Posterior cingulate gyrus (tissue), 11 donors: ENCODE data around the gene SH3BGRL3.
A peak's percentile ranks its signal among the peaks of the same experiment; 100 is the strongest.
"Not testable (repeated sequence)": the region's sequence is repeated elsewhere in the genome, so short reads cannot be mapped to it uniquely, and the experiment has no call there.

Experiments used
- DNase-seq, 10 donors: peaks; one replicate each; pipeline versions ENCODE4 v3.0.0 to v3.0.0-alpha.2; 2020 to 2021; ENCODE audit warnings: mixed read lengths in 3 of 10
- intact Hi-C: fragments of 100-400 bp; cut with DNase I; formaldehyde crosslinking; loops from one replicate; pipeline ENCODE4 v1.15.1; 2023

The SH3BGRL3 gene

GRCh38 chr1:26289158-26290059 is 9.5 kb downstream of the SH3BGRL3 start:
- intact Hi-C loops, result no loop called here

DNA sequence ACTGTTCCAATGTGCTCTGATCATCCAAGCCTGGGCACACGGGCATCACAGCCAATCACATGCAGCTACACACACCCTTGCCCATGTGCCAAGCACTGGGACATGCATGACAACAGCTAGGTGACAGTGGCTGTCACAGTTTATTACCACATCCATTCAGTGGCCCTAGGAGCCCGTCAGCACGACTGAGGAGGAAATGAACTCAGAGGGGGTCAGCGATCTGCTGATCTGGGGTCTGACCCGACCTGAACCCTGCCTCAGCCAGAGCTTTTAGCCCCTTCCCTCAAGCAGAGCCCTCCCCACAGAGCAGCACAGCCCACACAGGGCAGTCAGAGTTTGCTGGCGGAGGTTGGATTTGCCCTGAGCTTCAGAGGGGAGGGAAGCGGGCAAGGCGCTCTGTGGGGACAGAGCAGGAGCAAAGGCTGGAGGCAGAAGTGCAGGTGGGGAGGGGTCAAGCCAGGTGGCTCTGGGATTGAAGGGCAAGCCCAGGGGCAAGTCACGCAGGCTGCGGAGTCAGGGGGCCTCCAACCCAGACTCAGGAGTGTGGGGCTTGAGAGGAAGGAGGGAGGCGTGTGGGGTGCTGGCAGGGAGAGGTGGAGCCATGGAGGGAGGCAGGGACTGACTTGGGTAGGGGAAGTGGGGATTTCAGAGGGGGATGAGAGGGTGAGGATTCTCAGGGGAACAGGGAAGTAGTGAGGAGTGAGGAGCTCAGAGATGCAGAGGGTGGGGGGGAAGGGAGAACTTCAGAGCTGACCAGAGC is 10.4 kb downstream of the SH3BGRL3 start:
- intact Hi-C loops, result no loop called here
- DNase-seq, result peak in 2 of 10 donors; percentile 50 to 77

More at GRCh38 chr1:26289158-26290059, 9.5 kb downstream of the SH3BGRL3 start:
- DNase-seq, result peak in 8 of 10 donors; percentile 49 to 96 (median 62)

- peak in 2 of 10 donors; percentile 68 to 78 for DNase-seq
- intact Hi-C loops, result no loop called here
Measured at GRCh38 chr1:26290882-26291261, 11.0 kb downstream of the SH3BGRL3 start.

- intact Hi-C loops, result no loop called here
- DNase-seq, result peak in 1 of 10 donors; percentile 43
Measured at GRCh38 chr1:26291433-26291832, 11.5 kb downstream of the SH3BGRL3 start.

DNA sequence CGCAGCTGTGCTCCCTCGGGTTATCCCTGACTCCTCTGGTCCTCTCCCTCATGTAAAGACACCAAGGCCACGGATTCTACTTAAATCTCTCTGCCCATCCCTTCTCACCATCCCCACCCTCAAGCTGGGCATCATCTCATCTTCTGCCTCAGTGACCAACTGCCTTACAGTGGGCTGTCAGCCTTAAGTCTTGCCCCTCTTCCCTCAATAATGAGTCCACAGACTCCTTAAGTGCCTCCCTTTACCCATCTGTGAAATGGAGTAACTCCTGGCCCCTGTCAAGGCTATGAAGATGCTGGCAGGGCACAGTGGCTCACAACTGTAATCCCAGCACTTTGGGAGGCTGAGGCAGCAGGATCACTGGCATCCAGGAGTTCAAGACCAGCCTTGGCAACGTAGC is 12.1 kb downstream of the SH3BGRL3 start:
- no peak for DNase-seq

DNA sequence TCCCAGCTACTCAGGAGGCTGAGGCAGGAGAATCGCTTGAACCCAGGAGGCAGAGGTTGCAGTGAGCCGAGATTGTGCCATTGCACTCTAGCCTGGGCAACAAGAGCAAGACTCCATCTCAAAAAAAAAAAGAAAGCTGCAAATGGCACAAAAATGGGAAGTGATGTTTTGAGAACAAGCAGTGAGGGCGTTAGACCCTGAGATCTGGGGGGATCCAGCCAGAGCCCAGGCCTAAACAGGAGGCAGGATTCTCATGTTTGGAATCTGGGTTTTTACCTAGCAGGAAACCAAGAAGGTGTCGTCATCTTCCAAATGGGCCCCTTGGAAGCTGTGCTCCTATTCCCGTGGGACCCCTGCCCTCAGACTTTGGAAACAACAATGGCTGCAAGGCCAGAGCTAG is 12.8 kb downstream of the SH3BGRL3 start:
- intact Hi-C loops, result not testable (repeated sequence)
- peak in 1 of 10 donors; percentile 21 for DNase-seq

More for the DNA sequence above, 12.1 kb downstream of the SH3BGRL3 start:
- intact Hi-C loops, result no loop called here

GRCh38 chr1:26293911-26294463 is 14.1 kb downstream of the SH3BGRL3 start:
- peak in 2 of 10 donors; percentile 63 to 65 for DNase-seq
- intact Hi-C loops, result no loop called here

DNA sequence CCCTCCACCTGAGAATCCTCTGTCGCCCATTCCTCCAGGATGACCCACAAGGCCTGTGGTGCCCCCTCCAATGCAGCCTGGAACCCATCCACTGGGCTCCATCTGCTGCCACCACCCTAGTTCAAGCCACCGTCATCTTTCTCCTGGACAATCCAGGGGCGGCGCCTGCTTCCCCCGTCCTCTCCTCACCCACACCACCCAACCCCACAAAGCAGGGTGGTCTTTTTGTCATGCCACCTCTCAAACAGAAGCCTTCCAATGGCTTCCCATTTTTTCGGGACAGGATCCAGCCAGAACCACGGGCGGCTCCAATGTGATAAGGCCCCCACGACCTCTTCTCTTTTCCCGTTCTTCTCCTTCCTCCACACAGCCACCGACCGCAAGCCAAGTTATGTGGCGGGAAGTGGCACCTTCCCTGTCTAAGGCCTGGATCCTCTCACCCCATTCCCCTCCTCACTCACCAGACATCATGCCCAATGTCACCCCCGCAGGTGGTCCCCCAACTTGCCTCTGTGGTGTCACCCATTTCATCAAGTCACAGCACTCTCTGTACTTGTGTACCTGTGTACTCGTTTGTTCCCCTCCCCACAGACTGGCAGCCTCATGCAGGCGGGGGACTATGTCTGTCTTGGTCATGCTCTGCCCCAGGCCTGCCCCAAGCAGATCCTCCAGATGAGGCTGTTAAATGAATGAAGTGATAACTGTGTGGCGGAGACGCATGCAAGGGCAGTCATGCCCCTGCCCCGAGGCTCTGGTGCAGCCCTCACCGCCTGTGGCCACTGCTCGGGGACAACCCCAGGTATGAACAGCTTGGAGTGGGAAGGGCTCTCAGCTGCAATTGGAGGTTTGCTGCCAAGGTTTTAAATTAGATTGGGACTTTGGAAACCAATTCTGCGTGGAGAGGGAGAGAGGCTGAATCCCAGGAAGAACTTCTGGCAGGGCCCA is 15.6 kb downstream of the SH3BGRL3 start:
- DNase-seq, result peak in 1 of 10 donors; percentile 28
- intact Hi-C loops, result no loop called here

DNA sequence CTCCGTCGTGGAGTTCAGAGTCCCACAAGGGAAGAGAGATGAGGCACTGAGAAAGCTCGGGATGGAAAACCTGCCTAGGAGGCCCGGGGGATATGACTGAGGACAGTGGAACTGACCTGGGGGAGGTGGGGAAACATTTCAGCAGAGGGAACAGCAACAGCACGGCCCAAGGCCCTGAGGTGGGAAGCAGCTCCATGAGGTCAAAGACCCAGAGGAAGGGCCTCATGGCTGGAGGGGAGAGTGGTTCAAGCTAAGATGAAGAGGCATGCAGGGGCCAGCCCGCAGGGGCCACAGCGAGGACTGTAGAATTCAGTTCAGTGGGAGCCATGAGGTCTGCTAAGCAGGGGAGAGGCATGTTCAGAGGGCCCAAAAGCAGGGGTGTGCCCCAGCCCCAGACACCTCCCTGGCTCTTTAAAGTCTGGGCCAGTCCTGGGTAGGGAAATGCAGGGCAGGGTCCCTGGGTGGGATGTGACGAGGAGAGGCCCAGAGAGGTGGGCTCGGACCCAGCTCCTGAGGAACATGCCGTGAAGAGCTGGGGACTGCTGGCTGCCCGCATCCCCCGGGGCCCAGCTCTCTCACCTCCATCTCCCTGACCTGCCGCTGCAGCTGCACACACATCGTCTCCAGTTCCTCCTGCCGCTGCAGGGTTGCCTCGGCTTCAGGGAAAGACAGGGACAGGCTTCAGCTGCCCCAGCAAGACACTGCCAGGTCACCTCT is 16.6 kb downstream of the SH3BGRL3 start:
- intact Hi-C loops, result no loop called here
- DNase-seq, result peak in 1 of 10 donors; percentile 33

DNA sequence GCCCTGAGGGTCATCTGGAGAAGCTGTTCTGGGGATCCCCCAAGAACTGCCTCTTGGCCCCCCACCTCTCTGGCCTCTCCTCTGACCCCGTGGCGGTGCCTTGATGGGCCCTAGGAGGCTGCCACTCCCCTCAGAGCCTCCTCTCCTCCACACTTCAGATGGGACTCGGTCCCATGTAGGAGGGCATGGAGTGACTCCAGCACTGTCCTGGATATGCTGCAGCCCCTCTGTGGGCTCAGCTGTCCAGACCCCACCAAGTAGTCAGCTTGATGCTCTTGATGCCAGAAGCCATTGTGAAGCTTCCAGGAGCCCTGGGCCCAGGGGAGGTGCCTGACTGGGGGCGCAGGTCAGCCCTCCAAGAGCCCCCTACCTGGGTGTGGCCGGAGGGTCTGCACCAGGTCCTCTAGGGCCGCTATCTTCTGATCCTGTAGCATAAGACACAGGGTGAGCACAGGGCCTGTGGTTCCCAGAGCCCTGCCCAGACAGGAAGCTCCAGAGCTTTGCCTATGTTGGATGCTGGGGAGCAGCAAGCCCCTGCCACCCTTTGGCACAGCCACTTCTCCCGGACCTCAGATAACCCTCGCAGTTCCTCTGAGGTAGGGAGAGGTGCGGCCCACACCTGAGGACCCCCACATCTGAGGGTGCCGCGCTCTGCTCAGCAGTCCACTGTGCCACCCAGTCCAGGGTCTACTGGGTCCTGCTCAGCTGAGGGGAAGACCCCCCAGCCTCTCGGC is 17.3 kb downstream of the SH3BGRL3 start:
- intact Hi-C loops, result no loop called here
- peak in 2 of 10 donors; percentile 35 to 66 for DNase-seq

GRCh38 chr1:26297791-26298124 is 17.9 kb downstream of the SH3BGRL3 start:
- DNase-seq, result no peak
- intact Hi-C loops, result no loop called here

DNA sequence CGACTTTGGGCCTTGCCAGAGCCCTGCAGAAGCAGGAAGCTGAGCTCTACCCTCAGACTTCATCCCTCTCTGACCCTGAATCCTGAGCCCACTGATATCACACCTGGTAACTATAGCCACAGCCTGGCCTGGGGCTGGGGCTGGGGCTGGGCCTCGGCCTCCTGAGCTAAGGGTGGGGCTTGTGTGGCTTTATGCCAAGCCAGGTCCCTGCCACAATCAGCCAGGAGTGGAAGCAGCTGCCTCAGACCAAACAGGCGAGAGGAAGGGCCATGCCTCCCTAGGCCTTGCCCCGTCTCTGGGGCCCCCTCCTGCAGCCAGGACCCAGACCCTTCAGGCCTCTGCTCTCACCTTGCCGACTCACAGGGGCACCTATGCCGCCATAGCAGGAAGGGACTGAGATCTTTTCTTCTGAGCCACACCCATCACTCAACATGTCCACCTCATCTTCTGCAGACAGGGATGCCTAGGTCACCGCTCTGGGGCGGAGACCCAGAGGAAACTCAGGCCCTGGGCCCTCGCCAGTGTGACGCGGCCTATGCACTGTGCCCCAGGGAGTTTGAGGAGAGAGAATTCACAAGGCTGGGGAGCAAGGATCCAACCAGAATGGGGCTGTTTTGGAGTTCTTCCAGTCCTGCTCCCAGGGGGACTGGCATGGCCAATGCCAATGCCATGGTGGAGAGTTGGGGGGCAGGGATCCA is 20.8 kb downstream of the SH3BGRL3 start:
- intact Hi-C loops, result no loop called here
- no peak for DNase-seq

DNA sequence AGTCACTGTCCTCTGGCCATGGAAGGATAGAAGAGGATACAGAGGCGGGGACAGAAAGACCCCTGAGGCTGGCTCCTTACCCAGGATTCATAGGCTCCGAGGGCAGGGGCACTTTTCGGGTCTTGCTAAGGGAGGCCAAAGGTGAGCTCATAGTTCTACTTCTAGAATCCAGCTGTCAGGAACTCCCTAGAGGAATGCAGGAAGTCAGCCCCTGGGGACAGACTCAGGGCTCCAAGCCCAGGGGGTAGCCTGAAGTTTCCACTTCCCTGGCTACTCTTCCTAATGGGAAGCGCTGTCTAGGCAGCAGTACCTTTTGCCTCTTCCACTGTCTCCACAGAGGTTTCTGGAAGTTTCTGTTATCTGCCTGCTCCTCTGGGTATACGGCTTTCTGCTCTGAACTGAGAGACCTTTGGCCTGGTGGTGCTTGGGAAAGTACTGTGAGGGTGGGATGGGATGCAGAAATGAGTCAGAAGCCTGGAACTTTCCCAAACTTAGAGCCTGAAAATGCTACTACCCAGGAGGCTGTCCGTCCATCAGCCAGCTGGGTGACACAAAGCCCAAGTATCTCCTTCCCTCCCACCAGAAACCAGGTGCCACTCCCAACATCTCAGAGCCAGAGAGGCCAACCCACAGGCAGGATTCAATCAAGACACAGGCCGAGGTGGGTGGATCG is 23.0 kb downstream of the SH3BGRL3 start:
- no peak for DNase-seq
- intact Hi-C loops, result no loop called here

GRCh38 chr1:26305667-26306289 is 25.9 kb downstream of the SH3BGRL3 start:
- intact Hi-C loops, result no loop called here
- no peak for DNase-seq

DNA sequence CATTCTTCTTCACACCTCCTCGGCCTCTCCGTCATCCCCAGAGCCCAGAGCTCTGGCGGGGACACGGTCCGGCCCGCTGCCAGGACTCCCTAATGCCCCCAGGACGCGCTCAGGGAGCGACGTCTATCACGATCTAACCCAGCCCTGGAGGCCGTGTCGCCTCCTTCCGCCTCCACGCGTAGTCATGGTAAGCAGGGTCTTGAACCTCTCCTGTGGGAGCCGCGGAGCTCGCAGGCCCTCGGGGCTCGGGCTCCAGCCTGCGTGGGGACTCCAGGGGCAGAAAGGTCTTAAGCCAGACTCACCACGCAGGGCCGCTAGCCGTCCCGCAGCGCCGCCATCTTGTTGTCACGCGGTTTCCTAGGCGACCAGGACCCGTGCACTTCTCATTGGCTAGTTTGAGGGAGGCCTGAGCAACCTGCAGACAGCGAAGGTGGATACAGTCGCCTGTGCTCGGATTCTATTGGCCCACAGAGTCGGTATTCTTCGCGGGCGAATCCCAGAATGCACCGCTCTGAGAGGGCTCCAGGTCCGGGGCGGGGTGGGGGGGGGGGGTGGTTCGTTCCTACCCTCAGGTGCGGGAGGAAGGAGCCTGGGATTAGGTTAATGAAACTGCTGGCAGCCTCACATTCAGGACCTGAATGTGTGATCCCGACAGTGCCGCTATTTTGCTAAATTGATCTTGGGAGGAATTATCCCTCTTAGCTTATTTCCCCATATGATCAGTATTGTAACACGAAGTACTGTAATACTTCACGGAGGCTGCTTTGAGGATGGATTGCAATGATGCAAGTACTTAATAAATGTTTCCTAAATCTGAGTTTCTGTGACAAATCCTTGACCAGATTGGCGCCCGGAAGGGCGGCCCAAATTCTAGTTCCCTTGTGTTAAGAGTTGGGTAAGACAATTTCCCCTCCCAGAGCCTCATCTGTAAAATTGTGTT is 26.7 kb downstream of the SH3BGRL3 start, which contains the start of gene UBXN11:
Gene UBXN11, minus strand, starts transcription at position 347 of the 940 bp plus-strand sequence. CDS start 3,753 bp downstream, outside the sequence.
- intact Hi-C loops, result no loop called here
- DNase-seq, result peak; percentile 62 to 98 (median 92)

DNA sequence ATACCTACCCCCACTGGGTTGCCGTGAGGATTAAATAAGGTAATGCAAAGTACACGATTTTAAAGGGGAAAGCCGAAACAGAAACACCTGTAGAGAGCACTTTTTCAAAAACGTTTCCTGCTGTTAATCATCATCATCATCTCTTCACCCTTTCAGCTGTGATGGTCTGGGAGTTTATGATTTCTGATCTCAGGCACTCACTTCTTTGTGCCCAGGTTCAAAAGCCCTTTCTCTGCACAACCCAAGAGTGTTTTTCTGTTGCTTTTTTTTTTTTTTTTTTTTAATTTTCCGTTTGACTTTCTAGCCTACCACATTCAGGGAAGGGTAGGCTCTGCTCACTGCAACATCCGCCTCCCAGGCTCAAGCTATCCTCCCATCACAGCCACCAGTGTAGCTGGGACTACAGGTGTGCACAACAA is 27.5 kb downstream of the SH3BGRL3 start:
- no peak for DNase-seq
- intact Hi-C loops, result no loop called here
